Ascending aorta (tissue), 2 donors: ENCODE results near the gene ELOVL2. TPM values are rescaled to one million over a fixed set of nuclear protein-coding genes. Genes with fewer than 3 reads are reported as not detected.

Source experiments
- DNase-seq, 2 donors: peaks; one replicate each; pipeline ENCODE4 v3.0.0-alpha.2; 2019; ENCODE audit warnings: low spot score in 2 of 2
- H3K27ac ChIP-seq, 2 donors: fragments of 200-600 bp; sonication (generic); one replicate each; pipeline ENCODE4 v1.5.1; 2016 to 2017; ENCODE audit warnings: mild to moderate bottlenecking in 1 of 2
- H3K27me3 ChIP-seq: fragments of 200-600 bp; sonication (generic); one replicate; pipeline ENCODE4 v1.5.1; 2017
- H3K36me3 ChIP-seq, 2 donors: fragments of 200-600 bp; sonication (generic); one replicate each; pipeline ENCODE4 v1.5.1; 2016
- H3K4me1 ChIP-seq, 2 donors: fragments of 200-600 bp; sonication (generic); one replicate each; pipeline ENCODE4 v1.5.1; 2016 to 2017; ENCODE audit warnings: mild to moderate bottlenecking in 1 of 2
- H3K4me3 ChIP-seq, 2 donors: fragments of 200-600 bp; sonication (generic); one replicate each; pipeline ENCODE4 v1.5.1; 2016 to 2017; ENCODE audit warnings: mild to moderate bottlenecking in 1 of 2
- H3K9me3 ChIP-seq, 2 donors: fragments of 200-600 bp; sonication (generic); one replicate each; pipeline ENCODE4 v1.5.1; 2016
- intact Hi-C: fragments of 100-400 bp; cut with DNase I; formaldehyde crosslinking; loops from one replicate; pipeline ENCODE4 v1.15.1; 2023
- total RNA-seq: library from RNA; depleted of rRNA; stranded (reverse); fragments of >200 nt; gene quantifications from one replicate; pipeline ENCODE4 v1.1.0, GENCODE V29; 2016
- TF ChIP-seq, protein P1 (sequence below), 3 experiments: fragments of 200-600 bp in 2 of 3; fragments of 450-650 bp in 1 of 3; sonication (generic) in 2 of 3; IDR thresholded peaks; one replicate each; pipeline ENCODE4 v1.5.1; 2016 to 2019; ENCODE audit warnings: antibody characterized with exemption in 3 of 3, mild to moderate bottlenecking in 1 of 3, moderate library complexity in 1 of 3

Gene ELOVL2
- total RNA-seq, 1 donor from 2014 or later = 0.11 TPM

DNA sequence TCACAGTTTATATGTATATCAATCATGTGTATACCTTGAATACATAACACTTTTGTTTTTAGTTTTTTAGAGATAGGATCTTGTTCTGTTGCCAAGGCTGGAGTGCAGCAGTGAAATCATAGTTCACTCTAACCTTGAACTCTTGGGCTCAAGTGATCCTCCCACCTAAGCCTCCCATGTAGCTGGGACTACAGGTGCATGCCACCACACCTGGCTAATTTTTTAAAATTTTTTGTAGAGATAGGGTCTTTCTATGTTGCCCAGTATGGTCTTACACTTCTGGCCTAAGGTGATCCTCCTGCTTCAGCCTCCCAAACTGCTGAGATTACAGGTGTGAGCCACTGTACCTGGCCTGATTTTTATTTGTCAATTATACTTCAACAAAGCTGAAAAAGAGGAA lies 87.3 kb downstream of the ELOVL2 start:
- TF ChIP-seq, protein P1, sequence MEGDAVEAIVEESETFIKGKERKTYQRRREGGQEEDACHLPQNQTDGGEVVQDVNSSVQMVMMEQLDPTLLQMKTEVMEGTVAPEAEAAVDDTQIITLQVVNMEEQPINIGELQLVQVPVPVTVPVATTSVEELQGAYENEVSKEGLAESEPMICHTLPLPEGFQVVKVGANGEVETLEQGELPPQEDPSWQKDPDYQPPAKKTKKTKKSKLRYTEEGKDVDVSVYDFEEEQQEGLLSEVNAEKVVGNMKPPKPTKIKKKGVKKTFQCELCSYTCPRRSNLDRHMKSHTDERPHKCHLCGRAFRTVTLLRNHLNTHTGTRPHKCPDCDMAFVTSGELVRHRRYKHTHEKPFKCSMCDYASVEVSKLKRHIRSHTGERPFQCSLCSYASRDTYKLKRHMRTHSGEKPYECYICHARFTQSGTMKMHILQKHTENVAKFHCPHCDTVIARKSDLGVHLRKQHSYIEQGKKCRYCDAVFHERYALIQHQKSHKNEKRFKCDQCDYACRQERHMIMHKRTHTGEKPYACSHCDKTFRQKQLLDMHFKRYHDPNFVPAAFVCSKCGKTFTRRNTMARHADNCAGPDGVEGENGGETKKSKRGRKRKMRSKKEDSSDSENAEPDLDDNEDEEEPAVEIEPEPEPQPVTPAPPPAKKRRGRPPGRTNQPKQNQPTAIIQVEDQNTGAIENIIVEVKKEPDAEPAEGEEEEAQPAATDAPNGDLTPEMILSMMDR (IDR thresholded peaks at IDR 0.05) = no peak
- DNase-seq = no peak
- Histone ChIP-seq H3K27ac (no peak overlapping the region), H3K36me3 (no peaks in the 10 kb centered on the region), H3K4me1 (no peaks in the 10 kb centered on the region), H3K4me3 (no peak overlapping the region), H3K9me3 (no peaks in the 10 kb centered on the region), H3K27me3 (no peaks in the 10 kb centered on the region)
- intact Hi-C loops = loop anchor here (10.0 kb wide), 1 partner anchor 538 kb away; no protein-coding TSS in a partner anchor

DNA sequence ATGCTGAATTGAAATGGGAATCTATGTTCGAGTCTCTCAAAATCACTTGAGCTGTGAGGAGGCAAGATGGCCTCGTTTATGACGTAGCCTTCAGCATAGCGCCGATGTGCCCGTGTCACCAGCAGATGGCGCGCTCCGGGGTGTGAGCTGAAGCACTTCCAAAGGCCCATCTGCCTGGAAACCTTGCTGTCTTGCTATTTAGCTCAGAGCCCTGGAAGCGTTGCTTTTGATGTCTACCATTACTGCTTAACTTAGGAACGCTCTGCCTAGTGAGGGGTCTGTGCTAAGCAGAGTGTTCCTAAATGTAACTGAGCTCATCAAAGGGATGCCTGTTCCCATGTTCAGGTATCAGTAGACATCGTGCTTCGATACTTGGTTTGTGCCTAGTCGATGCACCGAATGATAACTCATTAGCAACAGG lies 89.5 kb downstream of the ELOVL2 start:
- peak in 1 of 2 donors; percentile 68 for DNase-seq

DNA sequence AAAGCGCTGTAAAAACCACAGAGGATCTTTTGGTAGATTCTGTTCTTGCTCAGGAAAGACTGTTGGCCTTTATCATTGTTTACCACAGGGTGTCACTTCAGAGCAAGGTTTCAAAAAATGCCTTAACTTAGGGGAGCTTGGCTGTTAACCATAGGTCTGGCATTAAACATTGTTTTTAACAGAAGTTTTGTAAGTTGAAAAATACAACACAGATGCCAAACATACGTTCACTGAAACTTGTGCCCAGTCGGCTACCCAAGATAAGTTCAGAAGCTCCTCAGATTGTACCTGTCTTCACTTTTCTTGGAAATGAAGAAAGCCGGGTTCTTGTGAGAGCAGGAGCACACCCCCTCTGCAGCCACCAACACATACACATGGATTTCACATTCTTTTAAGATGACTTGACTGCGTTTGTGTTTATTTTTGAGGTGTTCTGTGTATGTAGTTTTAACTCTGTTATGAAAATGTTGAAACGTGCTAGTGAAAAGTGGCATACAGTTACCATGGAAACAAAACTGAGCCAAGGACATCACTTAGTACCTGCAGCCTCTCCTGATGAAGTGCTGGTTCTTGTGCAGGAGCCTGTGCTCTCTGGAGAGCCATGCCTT lies 92.3 kb downstream of the ELOVL2 start:
- H3K27me3 ChIP-seq = no peaks in the 10 kb centered on the region
- TF ChIP-seq, protein P1 (IDR thresholded peaks at IDR 0.05) = peak in 1 of 3 experiments; percentile 25
- no peak overlapping the region for H3K4me3 ChIP-seq
- no peaks in the 10 kb centered on the region for H3K36me3 ChIP-seq
- intact Hi-C loops = loop anchor here (5.0 to 10.0 kb wide), 3 partner anchors 116 to 626 kb away; no protein-coding TSS in a partner anchor
- H3K27ac ChIP-seq = no peak overlapping the region
- no peaks in the 10 kb centered on the region for H3K4me1 ChIP-seq
- DNase-seq = no peak
- H3K9me3 ChIP-seq = peaks cover 0 to 6% of the 10 kb centered on the region in 2 donors

More for the DNA sequence above, 89.5 kb downstream of the ELOVL2 start:
- no peaks in the 10 kb centered on the region for H3K27me3 ChIP-seq
- intact Hi-C loops = loop anchor here (5.0 to 10.0 kb wide), 3 partner anchors 113 to 623 kb away; no protein-coding TSS in a partner anchor
- no peaks in the 10 kb centered on the region for H3K4me1 ChIP-seq
- no peaks in the 10 kb centered on the region for H3K36me3 ChIP-seq
- TF ChIP-seq, protein P1 (IDR thresholded peaks at IDR 0.05) = peak; percentile 11 to 34 (median 14)
- no peak overlapping the region for H3K4me3 ChIP-seq
- H3K9me3 ChIP-seq = no peaks in the 10 kb centered on the region
- no peak overlapping the region for H3K27ac ChIP-seq

DNA sequence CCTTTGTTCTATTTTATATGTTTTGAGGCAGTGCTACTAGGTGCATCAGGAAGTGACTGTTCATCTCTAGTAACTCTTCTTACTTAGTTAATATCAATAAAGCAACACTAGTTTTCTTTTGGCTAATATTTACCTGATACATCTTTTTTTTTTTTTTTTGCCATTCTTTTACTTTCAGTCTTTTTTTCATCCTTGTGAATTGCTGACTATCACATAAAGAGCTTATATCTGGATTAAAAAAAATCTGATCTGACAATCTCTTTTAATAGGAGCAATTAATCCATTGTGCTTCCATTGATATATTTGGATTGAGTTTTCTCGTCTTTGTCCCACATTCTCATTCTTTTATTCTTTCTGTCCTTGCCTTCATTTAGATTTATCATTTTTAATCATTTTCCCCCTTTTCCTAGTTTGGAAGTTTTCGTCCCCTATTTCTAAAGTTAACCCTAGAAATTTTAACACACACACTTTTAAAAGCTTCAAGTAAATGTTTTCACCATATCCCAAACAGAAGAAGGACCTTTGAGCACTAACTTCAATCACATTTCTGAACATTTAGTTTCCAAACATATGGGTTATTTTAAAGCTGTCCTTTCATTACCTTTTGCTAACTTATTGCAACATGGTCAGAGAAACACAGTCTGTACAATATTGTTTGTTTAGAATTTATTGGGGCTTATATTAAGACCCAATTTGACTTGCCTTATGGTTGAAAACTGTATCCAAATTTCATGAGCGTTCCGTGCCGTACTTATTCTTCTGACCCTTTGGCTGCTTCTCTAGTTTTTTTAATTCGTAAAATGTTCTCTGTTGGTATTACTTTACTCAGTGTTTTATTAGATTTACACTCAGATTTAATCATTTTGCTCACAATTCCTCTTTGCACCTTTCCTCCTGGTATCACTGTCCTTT lies 94.3 kb downstream of the ELOVL2 start:
- Histone ChIP-seq H3K27ac (no peak overlapping the region), H3K4me3 (no peak overlapping the region), H3K4me1 (no peaks in the 10 kb centered on the region), H3K36me3 (no peaks in the 10 kb centered on the region), H3K9me3 (peaks cover 0 to 6% of the 10 kb centered on the region in 2 donors), H3K27me3 (no peaks in the 10 kb centered on the region)
- TF ChIP-seq, protein P1 (IDR thresholded peaks at IDR 0.05) = no peak
- no peak for DNase-seq
- intact Hi-C loops = loop anchor here (5.0 to 10.0 kb wide), 3 partner anchors 117 to 627 kb away; no protein-coding TSS in a partner anchor

DNA sequence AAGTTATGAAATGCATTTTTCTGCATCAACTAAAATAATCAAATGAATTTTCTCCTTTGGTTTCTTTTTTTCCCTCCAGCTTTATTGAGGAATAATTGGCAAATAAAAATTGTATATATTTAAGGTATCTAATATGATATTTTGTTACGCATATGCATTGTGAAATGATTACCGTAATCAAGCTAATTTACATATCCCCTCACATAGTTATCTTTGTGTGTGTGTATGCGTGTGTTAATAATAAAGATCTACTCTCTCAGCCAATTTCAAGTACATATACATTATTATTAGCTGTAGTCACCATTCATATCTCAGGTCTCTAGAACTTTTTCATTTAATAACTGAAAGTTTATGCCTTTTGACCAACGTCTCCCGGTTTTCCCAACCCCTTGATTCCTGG lies 96.1 kb downstream of the ELOVL2 start:
- Histone ChIP-seq H3K9me3 (peaks cover 0 to 6% of the 10 kb centered on the region in 2 donors), H3K4me1 (no peaks in the 10 kb centered on the region), H3K27me3 (no peaks in the 10 kb centered on the region), H3K36me3 (no peaks in the 10 kb centered on the region), H3K4me3 (no peak overlapping the region), H3K27ac (no peak overlapping the region)
- TF ChIP-seq, protein P1 (IDR thresholded peaks at IDR 0.05) = no peak
- DNase-seq = no peak
- intact Hi-C loops = no loop called here
